PC-3 (cell line): ENCODE results near the gene PLCB2. TPM values are rescaled to one million over a fixed set of nuclear protein-coding genes. Genes with fewer than 3 reads are reported as not detected.

Experiments used
- ATAC-seq: fragments of 200-7000 bp; cut with Tn5 transposase; 2 replicates; pipeline ENCODE4 v1.9.1; 2020; ENCODE audit warnings: mild to moderate bottlenecking, moderate library complexity
- BruUV-seq: library from RNA; stranded (reverse); fragments of 400-500 nt; replicated peaks from 2 replicates; lab custom pipeline; 2021; lab: Mats Ljungman, UMichigan
- CTCF ChIA-PET: fragments of 300-600 bp; sonication (Branson Sonifier 250); formaldehyde crosslinking; loops from one replicate; lab custom pipeline; 2022; ENCODE audit warnings: antibody characterized with exemption; lab: Charles Lee
- POLR2A ChIA-PET: fragments of 300-600 bp; sonication (Branson Sonifier 250); formaldehyde crosslinking; loops from one replicate; lab custom pipeline; 2022; ENCODE audit warnings: antibody characterized with exemption; ENCODE audit not compliant: unreplicated experiment; lab: Charles Lee
- DNase-seq: peaks from one replicate; pipeline ENCODE4 v3.0.0-alpha.2; 2015
- H2AFZ ChIP-seq: fragments of 300-600 bp; sonication (generic); 2 replicates; pipeline ENCODE4 v1.6.0; 2016; ENCODE audit warnings: antibody characterized with exemption, low read length
- H3F3A ChIP-seq: fragments of 300-600 bp; sonication (generic); one replicate; pipeline ENCODE4 v1.6.0; 2017; ENCODE audit warnings: antibody characterized with exemption, low read length, control low read depth, mild to moderate bottlenecking; ENCODE audit not compliant: unreplicated experiment
- H3K27ac ChIP-seq: fragments of 300-600 bp; sonication (generic); 2 replicates; pipeline ENCODE4 v1.5.1; 2016; ENCODE audit warnings: mild to moderate bottlenecking, low read length
- H3K27me3 ChIP-seq: fragments of 300-600 bp; sonication (generic); 2 replicates; pipeline ENCODE4 v1.6.1; 2016; ENCODE audit warnings: low read length, mixed read lengths
- H3K36me3 ChIP-seq: fragments of 300-600 bp; sonication (generic); 2 replicates; pipeline ENCODE4 v1.6.1; 2016; ENCODE audit warnings: low read depth, mixed run types, low read length, mixed read lengths
- H3K4me1 ChIP-seq: fragments of 300-600 bp; sonication (generic); 2 replicates; pipeline ENCODE4 v1.5.1; 2016; ENCODE audit warnings: low read length; ENCODE audit not compliant: insufficient read depth
- H3K4me2 ChIP-seq: fragments of 300-600 bp; sonication (generic); 2 replicates; pipeline ENCODE4 v1.6.0; 2016; ENCODE audit warnings: low read length
- H3K4me3 ChIP-seq: fragments of 300-600 bp; sonication (generic); 2 replicates; pipeline ENCODE4 v1.5.1; 2016; ENCODE audit warnings: mild to moderate bottlenecking, low read length, mixed read lengths
- H3K79me2 ChIP-seq: fragments of 300-600 bp; sonication (generic); 2 replicates; pipeline ENCODE4 v1.6.1; 2017; ENCODE audit warnings: low read length, mixed read lengths
- H3K9ac ChIP-seq: fragments of 300-600 bp; sonication (generic); 2 replicates; pipeline ENCODE4 v1.6.0; 2016; ENCODE audit warnings: mild to moderate bottlenecking, low read length
- H3K9me2 ChIP-seq: fragments of 300-600 bp; sonication (generic); replicated peaks from 2 replicates; pipeline ENCODE4 v1.6.1; 2016; ENCODE audit warnings: mixed run types, low read length, mixed read lengths
- H3K9me3 ChIP-seq: fragments of 300-600 bp; sonication (generic); 2 replicates; pipeline ENCODE4 v1.6.1; 2016; ENCODE audit warnings: low read length, mixed read lengths
- H4K20me1 ChIP-seq: fragments of 300-600 bp; sonication (generic); 2 replicates; pipeline ENCODE4 v1.6.1; 2016; ENCODE audit warnings: low read length, mixed read lengths
- CTCF ChIP-seq: fragments of 300-600 bp; sonication (generic); conservative IDR thresholded peaks from 2 replicates; pipeline ENCODE4 v1.5.1; 2017; ENCODE audit warnings: antibody characterized with exemption, low read depth, mild to moderate bottlenecking, low read length
- EZH2 ChIP-seq: fragments of 300-600 bp; sonication (generic); IDR thresholded peaks from one replicate; pipeline ENCODE4 v1.6.1; 2017; ENCODE audit warnings: antibody characterized with exemption, mild to moderate bottlenecking, low read length; ENCODE audit not compliant: unreplicated experiment
- EZH2phosphoT487 ChIP-seq: fragments of 300-600 bp; sonication (generic); IDR thresholded peaks from 2 replicates; pipeline ENCODE4 v1.6.1; 2018; ENCODE audit warnings: mild to moderate bottlenecking, antibody characterized with exemption, low read length, borderline replicate concordance
- intact Hi-C: fragments of 100-400 bp; cut with micrococcal nuclease; formaldehyde crosslinking; loops from 2 replicates; pipeline ENCODE4 v1.9.0; 2023
- total RNA-seq: library from RNA; depleted of rRNA; stranded (reverse); fragments of >200 nt; gene quantifications from 2 replicates; pipeline ENCODE4 v1.2.3, GENCODE V29; 2014

PLCB2 gene
- total RNA-seq, 1 experiment from 2014 or later, result 3.2 TPM

DNA sequence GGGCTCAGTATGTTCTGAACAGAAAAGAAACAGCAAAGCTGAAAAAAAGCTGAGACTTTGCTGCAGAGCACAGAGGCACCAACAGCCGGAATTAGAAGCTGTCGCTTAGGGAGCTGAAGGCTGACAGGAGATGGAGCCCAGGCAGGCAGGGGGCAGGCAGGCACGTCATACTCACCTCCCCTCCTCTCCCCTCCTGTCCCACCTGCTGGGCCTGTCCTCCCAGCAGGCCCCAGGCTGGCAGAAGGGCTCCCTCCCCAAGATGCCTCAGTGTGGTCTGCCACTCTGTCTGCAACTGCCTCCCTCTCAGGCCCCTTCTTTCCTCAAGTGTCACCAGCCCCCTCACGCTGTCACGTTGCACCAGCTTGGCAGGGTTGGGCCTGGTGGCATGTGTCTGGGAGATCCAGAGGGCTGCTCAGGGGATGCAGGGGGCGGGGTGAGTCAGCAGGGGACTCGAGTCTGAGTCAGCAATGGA lies 21.6 kb downstream of the PLCB2 start:
- DNase-seq, result no peak
- Histone ChIP-seq H3K9me3 (no peaks in the 10 kb centered on the region), H3K27ac (no peak overlapping the region), H3K27me3 (no peaks in the 10 kb centered on the region), H3K9me2 (no peaks in the 10 kb centered on the region), H3K4me2 (no peak overlapping the region), H3F3A (no peaks in the 10 kb centered on the region), H4K20me1 (no peaks in the 10 kb centered on the region), H3K9ac (no peak overlapping the region), H3K79me2 (no peaks in the 10 kb centered on the region), H3K4me1 (no peaks in the 10 kb centered on the region; the same call in 1 of the 2 replicates), H2AFZ (no peak overlapping the region), H3K36me3 (no peaks in the 10 kb centered on the region), H3K4me3 (no peak overlapping the region)
- intact Hi-C loops, result no loop called here
- ATAC-seq, result no peak
- no TSS peak for BruUV-seq
- CTCF ChIA-PET, result no interaction called here
- POLR2A ChIA-PET, result no interaction called here
- TF ChIP-seq EZH2phosphoT487, result no peak
- TF ChIP-seq EZH2, result no peak
- TF ChIP-seq CTCF, result no peak

- no peak for DNase-seq
- ChIA-PET CTCF (interaction anchor here (0.5 kb wide), 1 partner anchor 112 kb away, joined by 3 read pairs; no protein-coding TSS in a partner anchor), POLR2A (no interaction called here)
- ATAC-seq, result no peak
- Histone ChIP-seq H3F3A (no peaks in the 10 kb centered on the region), H4K20me1 (no peaks in the 10 kb centered on the region), H3K9ac (no peak overlapping the region), H3K79me2 (no peaks in the 10 kb centered on the region), H3K27me3 (no peaks in the 10 kb centered on the region), H3K9me3 (no peaks in the 10 kb centered on the region), H3K4me2 (no peak overlapping the region), H3K9me2 (no peaks in the 10 kb centered on the region), H3K4me1 (no peaks in the 10 kb centered on the region), H3K27ac (no peak overlapping the region), H2AFZ (no peak overlapping the region), H3K36me3 (no peaks in the 10 kb centered on the region), H3K4me3 (no peak overlapping the region)
- TF ChIP-seq EZH2, result no peak
- no peak for TF ChIP-seq CTCF
- no peak for TF ChIP-seq EZH2phosphoT487
- intact Hi-C loops, result no loop called here
- no TSS peak for BruUV-seq
Measured at GRCh38 chr15:40285554-40286011, 22.2 kb downstream of the PLCB2 start.

DNA sequence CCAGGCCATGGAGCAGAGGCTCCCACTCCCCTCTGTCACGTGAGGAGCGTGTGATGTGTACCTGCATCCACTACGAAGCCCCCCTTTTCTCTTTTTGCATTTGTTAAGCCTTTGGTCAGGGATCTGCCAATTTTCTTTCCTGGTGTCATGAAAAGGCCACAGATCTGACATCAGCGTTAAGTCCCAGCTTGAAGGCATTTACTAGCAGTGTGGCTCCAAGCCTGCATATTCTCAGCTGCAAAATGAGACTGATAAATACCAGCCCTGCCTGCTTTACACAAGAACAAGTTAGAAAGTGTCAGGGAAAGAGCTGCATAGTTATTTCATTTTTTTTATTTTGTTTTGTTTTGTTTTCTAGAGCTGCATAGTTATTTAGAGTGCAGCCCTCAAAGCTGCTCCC lies 22.6 kb downstream of the PLCB2 start:
- POLR2A ChIA-PET, result no interaction called here
- no peak for ATAC-seq

More for the DNA sequence above, 22.6 kb downstream of the PLCB2 start:
- no peak overlapping the region for H3K9ac ChIP-seq
- no peak overlapping the region for H3K4me3 ChIP-seq
- H3K36me3 ChIP-seq, result no peaks in the 10 kb centered on the region
- H3K4me1 ChIP-seq, result no peaks in the 10 kb centered on the region
- CTCF ChIA-PET, result interaction anchor here (0.5 kb wide), 1 partner anchor 112 kb away, joined by 3 read pairs; no protein-coding TSS in a partner anchor
- H4K20me1 ChIP-seq, result no peaks in the 10 kb centered on the region
- H3K27ac ChIP-seq, result no peak overlapping the region
- intact Hi-C loops, result no loop called here
- DNase-seq, result no peak
- no peaks in the 10 kb centered on the region for H3F3A ChIP-seq
- no peak overlapping the region for H3K4me2 ChIP-seq
- no peak overlapping the region for H2AFZ ChIP-seq
- no peaks in the 10 kb centered on the region for H3K27me3 ChIP-seq
- no peaks in the 10 kb centered on the region for H3K9me3 ChIP-seq
- no peak for TF ChIP-seq EZH2phosphoT487
- no peak for TF ChIP-seq CTCF
- no peak for TF ChIP-seq EZH2
- no TSS peak for BruUV-seq
- no peaks in the 10 kb centered on the region for H3K79me2 ChIP-seq
- no peaks in the 10 kb centered on the region for H3K9me2 ChIP-seq
